HG02763 (cell line): ENCODE results near the gene ADAMTSL2.
"Not testable (repeated sequence)": the region's sequence is repeated elsewhere in the genome, so short reads cannot be mapped to it uniquely, and the experiment has no call there.

Experiments used
- ATAC-seq: cut with Tn5 transposase; IDR thresholded peaks from one replicate; pipeline ENCODE4 v1.9.1; 2021; ENCODE audit warnings: mild to moderate bottlenecking, moderate library complexity; ENCODE audit not compliant: unreplicated experiment

ADAMTSL2 gene

DNA sequence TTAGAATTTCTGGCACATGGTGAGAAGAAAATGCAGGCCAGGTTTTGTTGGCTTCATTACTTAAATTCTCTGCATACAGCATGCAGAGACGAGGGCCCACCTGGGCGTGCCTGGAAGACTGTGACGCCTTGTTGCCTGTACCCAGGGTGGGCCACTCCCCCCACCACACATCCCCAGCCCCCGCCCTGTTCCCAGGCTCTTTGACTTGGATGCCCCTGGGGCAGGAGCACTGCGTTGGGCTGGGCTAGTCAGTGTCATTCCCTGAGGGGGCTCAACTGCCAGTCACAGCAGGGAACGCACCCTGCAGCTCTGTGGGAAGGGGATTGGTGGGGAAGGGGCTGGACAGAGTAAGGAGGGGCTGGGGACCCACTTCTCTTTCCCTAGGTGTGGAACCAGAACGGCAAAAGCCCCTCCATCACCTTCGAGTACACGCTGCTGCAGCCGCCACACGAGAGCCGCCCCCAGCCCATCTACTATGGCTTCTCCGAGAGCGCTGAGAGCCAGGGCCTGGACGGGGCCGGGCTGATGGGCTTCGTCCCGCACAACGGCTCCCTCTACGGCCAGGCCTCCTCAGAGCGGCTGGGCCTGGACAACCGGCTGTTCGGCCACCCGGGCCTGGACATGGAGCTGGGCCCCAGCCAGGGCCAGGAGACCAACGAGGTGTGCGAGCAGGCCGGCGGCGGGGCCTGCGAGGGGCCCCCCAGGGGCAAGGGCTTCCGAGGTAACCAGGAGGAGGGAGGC, 19.6 kb downstream of the ADAMTSL2 start:
- no peak for ATAC-seq

DNA sequence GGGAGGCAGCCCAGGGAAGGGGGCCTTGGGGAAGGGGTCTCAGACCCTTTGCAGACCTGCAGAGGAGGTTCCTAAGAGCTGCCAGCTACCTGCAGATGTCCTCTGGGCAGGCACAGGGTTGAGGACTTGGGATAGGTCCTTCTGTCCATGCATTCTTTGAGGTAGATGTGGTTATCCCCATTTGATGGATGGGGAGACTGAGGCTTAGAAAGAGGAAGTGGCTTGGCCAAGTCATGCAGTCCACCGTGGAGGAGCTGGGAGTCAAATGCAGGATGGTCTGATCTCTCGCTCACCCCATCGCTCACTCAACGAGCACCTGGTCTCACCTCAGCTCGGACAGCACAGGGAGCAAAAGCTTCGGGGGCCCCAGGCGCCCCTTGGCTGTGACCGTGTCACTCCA, 20.2 kb downstream of the ADAMTSL2 start:
- ATAC-seq = no peak

DNA sequence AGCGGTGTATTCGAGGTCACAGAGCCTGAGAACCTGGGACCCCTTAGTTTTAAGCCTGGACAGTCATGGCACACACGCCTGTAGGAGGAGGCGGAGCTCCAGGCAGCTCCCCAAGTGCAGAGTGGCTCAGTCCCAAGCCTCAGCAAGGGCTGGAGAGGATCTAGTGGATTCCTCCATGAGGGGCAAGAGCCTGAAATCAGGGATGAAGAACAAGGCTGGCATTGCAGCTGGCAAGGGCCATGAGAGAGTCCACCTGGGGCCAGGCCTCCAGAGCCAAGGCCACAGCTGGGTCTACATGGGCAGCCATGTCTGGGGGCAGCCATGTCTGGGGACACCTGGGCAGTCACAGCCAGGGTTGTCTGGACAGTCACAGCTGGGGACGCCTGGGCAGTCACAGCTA, 21.9 kb downstream of the ADAMTSL2 start:
- no peak for ATAC-seq

DNA sequence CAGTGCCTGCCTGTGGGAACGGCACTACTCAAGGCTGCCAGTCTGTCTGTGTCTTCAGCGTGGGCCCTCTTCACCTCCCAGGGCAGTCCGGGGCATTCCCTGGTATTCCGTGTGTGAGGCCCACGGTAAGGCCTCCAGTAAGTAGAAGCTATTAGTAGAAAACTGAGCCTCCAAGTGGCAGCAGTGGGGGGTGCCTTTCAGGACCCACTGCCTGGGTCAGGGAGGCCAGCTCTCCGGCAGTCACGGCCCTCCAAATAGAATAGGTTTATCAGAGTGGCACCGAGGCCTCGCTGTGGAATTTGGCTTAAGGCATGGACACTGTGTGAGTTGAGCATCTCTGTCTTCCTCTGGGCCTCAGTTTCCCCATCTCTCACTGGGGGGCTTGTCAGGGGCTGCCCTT, 23.1 kb downstream of the ADAMTSL2 start:
- no peak for ATAC-seq

DNA sequence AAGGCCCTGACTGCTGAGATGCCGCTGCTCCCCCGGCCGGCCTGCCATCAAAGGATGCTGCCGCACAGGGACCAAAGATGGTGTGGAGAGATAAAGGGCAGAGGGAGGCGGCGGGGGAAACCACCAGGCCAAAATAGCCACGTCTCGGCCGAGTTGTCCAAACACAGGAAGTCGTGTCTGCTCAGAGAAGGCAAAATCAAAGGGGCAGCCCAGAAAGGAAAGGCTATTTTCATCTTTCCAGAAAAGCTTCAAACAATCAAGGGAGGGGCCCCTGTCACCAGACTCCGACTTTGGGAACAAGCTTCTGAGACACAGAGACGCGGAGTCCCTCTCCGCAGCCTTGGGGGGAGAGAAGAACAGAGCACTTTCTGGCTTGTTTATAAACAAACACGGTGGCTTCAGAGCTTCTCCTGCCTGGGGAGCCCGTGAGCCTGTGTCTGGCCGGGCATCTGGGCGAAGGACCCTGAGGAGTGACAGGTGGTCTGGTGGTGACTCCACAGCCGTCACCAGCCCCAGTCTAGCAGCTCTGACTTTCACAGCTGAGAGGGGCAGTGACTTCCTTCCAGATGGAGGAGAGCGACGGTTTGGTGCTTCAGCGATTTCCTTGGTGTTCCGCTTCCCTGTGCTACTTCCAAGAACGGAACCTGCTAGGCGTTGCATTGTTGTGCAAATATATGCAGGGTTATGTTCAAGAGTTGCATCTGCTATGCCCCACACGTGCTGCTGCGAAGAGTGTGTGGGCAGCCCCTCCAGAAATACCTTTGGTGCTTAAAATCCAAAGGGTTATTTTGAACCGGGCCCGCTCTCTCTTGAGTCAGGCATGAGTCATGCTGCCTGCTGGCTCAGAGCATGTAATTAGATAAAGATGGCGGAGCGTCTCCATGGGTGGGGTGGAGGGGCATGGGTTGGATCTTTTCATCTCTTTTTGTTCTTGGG, 24.0 kb downstream of the ADAMTSL2 start:
- ATAC-seq = no peak

DNA sequence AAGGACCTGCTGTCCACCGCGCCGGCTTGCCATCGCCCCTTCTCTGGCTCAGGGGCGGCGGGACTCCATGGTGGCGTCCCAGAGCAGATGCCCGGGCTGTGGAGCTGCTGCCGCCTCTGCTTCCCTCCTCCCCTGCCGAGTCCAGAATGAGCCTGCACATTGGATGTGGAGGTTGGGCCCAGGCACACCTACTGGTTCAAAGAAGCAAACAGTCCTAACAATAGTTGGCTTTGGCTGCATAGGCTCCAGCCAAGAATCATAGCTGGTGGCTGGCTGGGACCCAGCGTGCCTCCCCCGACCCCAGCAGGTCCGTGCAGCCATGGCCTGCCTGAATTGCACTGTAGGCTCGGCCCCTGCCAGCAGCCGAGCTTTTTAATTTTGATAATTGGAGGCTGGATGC, 25.8 kb downstream of the ADAMTSL2 start:
- ATAC-seq = no peak

DNA sequence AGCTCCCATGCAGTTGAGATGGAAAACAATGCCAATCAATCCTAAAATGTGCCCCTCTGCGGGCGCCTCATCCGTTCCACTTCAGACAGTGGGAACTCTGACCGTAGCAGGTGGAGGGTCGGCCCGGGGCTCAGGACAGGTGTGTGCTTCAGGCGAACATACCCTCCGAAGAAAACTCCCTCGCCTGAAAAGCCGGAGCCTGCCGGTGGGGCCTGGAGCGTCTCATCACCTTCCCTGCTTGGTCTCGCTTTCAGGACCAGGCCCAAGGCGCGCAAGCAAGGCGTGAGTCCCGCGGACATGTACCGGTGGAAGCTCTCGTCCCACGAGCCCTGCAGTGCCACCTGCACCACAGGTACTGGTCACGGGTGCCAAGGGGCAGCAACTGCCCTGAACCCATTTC, 26.4 kb downstream of the ADAMTSL2 start:
- no peak for ATAC-seq

DNA sequence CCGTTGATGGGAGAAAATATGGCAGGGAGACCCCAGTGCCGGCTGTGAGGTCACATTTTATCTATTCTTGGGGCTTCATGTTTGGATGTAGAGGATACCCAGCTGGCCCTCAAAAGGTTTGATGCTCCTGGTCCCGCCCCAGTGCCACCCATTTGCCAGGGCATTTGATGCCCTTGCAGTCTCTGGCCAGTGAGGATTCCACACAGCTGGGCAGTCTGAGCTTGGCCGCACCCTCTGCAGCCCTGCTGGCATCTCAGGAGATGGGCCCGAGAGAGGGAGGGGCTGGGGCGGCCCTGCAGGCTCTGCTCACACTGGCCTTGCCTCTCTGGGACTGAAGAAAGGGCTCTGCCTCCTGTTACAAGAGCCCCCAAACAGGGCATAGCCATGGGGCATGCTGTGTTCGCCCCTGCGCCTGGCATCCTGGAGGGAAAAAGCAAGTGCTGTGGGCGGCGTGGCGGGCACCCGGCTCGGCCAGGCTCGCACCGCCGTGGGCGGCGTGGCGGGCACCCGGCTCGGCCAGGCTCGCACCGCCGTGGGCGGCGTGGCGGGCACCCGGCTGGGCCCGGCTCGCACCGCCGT, 27.6 kb downstream of the ADAMTSL2 start:
- ATAC-seq = no peak

DNA sequence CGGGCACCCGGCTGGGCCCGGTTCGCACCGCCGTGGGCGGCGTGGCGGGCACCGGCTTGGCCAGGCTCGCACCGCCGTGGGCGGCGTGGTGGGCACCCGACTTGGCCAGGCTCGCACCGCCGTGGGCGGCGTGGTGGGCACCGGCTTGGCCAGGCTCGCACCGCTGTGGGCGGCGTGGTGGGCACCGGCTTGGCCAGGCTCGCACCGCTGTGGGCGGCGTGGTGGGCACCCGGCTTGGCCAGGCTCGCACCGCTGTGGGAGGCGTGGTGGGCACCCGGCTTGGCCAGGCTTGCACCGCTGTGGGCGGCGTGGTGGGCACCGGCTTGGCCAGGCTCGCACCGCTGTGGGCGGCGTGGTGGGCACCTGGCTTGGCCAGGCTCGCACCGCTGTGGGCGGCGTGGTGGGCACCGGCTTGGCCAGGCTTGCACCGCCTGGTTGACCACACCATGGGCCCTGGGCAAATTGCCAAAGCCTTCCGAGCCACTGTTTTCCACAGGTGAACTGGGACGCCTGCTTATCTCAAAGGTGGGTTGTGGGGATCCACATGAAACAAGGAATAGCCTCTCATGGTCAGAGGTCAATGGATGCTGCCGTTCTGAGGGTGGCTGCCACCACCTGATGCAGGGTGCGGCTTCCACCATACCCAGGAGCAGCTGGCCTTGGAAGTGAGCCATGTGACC, 28.2 kb downstream of the ADAMTSL2 start:
- no peak for ATAC-seq

DNA sequence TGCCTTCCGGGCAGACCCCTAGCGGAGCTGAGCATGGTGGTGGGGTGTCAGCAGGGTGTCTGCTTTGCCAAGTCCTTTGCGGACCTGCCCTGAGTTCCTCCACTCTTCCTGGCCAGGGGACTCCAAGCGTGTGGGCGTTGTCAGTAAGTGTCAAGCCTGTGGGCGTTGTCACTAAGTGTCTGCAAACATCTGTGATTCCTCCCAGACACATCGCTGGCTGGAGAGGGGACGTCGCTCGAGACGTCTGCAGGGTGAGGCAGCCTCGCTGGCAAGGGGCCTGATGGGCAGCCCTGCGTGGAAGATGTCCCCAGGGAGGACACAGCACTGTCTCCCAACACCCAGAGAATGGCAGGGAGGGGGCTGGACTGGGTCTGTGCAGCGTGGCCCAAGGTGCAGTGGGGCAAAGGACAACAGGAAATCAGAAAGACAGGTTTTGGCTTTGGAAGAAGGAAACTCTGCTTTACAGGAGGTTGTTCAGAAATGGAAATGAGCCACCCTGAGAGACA, 28.8 kb downstream of the ADAMTSL2 start:
- ATAC-seq = no peak

DNA sequence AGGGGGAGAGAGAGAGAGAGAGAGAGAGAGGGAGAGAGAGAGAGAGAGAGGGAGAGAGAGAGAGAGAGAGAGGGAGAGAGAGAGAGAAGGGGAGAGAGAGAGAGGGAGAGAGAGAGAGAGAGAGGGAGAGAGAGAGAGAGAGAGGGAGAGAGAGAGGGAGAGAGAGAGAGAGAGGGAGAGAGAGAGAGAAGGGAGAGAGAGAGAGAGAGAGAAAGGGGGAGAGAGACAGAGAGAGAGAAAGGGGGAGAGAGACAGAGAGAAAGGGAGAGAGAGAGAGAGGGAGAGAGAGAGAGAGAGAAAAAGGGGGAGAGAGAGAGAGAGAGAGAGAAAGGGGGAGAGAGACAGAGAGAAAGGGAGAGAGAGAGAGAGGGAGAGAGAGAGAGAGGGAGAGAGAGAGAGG, 29.3 kb downstream of the ADAMTSL2 start:
- not testable (repeated sequence) for ATAC-seq

DNA sequence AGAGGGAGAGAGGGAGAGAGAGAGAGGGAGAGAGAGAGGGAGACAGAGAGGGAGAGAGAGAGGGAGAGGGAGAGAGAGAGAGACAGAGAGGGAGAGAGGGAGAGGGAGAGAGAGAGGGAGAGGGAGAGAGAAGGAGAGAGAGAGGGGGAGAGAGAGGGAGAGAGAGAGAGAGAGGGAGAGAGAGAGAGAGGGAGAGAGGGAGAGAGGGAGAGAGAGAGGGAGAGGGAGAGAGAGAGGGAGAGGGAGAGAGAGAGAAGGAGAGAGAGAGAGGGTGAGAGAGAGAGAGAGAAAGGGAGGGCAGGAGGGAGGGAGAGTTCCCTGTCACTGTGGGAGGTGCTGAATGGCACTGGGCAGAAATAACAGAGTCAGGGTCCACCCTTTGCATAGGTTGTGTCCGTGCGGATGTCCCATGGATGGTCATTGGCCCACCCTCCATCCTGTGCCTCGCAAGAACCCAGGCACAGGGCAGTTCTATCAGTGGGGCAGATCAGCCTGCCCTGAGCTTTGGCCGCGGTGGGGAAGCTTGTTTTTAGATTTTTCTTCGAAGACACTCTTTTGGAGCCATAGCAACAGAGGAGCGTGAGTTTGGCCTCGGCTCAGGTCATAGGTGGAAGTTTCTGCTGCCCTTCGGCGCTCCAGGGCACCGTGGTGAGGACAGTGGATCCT, 30.1 kb downstream of the ADAMTSL2 start:
- no peak for ATAC-seq

DNA sequence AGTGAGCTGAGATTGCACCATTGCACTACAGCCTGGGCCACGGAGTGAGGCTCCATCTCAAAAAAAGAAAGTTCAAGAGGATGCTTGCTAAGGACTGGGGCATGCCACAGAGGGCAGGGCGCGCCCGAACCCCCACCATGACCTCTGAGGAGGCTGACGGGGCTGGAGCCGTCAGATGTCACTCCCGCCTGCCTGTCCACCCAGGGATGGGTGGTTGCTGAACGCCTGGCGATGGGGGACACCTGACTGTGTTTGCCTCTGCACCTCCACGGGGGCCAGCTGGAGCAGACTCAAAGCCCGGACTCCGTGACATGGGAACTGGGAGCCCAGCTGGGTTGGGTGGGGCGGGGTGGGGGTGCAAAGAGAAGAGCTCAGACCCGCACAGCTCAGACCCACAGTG, 31.9 kb downstream of the ADAMTSL2 start:
- no peak for ATAC-seq

DNA sequence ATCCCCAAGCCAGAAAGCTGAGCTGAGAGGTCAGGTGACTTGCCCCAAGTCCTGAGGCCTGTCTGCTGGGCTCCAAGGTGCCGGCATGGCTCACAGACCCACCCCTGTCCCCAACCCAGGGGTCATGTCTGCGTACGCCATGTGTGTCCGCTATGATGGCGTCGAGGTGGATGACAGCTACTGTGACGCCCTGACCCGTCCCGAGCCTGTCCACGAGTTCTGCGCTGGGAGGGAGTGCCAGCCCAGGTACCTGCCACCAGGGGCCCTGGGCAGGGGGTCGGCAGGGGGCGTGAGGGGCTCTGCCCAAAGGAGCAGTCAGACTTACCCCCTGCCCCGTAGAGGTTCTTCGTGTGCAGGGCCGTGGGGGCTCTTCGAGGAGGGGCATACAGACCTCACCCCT, 32.3 kb downstream of the ADAMTSL2 start:
- no peak for ATAC-seq

DNA sequence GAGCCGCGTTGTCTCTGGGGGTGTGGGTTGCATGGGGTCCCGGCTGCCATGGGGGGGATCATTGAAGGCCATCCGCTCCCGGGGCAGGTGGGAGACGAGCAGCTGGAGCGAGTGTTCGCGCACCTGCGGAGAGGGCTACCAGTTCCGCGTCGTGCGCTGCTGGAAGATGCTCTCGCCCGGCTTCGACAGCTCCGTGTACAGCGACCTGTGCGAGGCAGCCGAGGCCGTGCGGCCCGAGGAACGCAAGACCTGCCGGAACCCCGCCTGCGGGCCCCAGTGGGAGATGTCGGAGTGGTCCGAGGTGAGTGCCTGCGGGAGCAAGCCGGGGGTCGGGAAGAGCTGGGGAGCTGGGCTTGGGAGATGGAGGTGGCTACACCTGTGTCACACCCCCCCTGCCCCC, 33.7 kb downstream of the ADAMTSL2 start:
- ATAC-seq = no peak

DNA sequence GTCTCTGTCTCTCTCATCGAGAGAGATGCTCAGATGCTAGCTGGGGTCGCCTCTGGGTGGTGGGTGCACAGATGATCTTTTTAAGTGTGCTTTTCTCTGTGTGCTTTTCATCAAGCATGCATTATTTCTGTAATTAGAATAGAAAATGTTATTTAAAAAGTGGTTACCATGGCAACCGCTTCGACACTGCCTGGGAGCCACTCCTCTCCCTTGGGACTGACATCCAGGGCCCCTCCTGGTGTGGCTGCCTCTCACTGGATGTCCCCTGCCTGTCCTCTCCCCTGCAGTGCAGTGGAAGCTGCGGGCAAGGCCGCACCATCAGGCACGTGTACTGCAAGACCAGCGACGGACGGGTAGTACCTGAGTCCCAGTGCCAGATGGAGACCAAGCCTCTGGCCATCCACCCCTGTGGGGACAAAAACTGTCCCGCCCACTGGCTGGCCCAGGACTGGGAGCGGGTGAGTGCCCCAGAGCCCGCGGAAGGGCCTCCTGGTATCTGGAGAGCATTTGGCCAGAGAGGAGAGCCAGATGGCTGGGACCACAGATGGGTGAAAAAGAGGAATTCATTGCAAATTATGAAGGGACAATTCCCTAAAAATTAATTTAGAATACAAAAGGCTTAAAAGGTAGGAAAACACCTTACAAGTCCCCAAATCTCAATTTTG, 34.7 kb downstream of the ADAMTSL2 start:
- ATAC-seq = no peak

DNA sequence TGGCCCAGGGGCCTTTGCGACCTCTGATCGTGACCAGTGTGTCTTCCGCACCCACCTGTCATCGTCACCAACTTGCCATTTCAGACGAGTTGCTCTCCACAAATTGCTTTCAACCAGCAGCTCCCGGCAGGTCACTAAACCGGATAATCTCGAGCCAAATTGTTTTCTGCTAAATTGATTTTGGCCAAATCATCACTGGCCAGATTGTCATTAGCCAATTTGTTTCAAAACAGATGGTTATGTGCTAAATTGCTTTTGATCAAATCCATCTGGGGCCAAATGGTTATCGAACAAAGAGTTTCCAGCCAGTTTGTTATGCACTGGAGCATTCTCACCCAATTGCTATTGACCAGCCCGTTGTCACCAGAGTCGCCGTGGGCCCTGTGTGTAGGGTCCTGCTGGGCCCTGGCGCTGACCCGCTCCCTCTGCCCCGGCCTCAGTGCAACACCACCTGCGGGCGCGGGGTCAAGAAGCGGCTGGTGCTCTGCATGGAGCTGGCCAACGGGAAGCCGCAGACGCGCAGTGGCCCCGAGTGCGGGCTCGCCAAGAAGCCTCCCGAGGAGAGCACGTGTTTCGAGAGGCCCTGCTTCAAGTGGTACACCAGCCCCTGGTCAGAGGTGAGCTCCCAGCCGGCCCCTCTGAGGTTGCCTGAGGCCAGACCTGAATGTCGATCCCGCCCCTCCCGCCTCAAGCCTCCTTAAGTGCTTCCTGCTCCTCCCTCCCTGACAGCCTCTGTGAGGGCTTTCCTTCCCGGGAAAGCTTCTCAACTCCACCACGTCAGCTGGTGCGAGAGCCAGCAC, 35.6 kb downstream of the ADAMTSL2 start:
- no peak for ATAC-seq

DNA sequence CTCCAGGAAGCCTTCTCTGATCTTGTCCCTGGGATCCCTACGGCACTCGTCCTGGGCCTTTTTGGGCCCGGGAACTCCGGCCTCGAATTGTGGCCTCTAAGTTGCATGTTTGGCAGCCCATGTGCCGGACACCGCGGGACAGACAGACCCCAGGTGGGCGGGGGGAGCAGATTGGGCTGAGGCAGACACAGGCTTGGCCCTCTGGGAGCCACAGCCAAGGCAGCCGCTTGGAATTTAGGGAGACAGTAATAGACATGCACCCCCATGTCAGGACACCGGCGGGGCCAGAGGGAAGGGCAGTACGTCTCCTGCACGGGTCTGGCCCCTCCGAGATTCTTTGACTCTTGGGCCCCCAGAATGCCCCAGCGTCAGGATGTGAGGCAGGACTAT, 36.2 kb downstream of the ADAMTSL2 start:
- ATAC-seq = no peak

DNA sequence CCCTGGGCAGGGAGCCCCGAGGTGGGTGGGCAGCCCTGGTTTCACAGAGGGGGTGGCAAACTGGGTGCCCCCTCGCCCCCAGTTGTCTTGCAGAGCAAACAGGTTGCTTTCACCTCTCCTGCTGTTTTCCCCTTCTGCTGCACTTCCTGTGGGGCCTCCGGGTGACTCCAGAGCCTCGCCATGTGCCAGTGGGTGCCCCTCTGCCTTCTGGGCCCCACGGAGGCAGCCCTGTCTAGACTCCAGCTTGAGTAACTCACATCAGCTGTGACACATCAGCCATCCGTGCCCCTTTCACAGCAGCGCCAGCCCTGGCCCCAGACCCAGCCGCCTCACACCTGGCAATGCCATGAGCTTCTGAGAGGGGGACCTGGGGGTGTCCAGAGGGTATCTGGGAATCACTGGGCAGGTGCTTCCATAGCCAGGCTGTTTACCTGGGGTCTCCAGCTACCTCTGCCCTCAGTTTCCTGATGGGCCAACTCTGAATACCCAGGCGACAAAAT, 36.9 kb downstream of the ADAMTSL2 start:
- no peak for ATAC-seq
